HT-29 (cell line): Measurements from ENCODE around the gene RECK. TPM values are rescaled to one million over a fixed set of nuclear protein-coding genes. Genes with fewer than 3 reads are reported as not detected.
A peak's percentile ranks its signal among the peaks of the same experiment; 100 is the strongest.
"Not testable (repeated sequence)": the region's sequence is repeated elsewhere in the genome, so short reads cannot be mapped to it uniquely, and the experiment has no call there.

ENCODE experiments used
- DNase-seq: peaks from one replicate; pipeline ENCODE4 v3.0.0-alpha.2; 2015; ENCODE audit warnings: low spot score
- total RNA-seq: library from RNA; depleted of rRNA; stranded (reverse); fragments of >200 nt; shearing (Covaris generic); gene quantifications from 2 replicates; pipeline ENCODE4 v1.2.3, GENCODE V29; 2014

The RECK gene
- total RNA-seq, 1 experiment from 2014 or later, result not detected

GRCh38 chr9:36056896-36057295 lies 20.2 kb downstream of the RECK start:
- no peak for DNase-seq

- DNase-seq, result no peak
Measured at GRCh38 chr9:36063804-36064447, 27.2 kb downstream of the RECK start.

- no peak for DNase-seq
Measured at GRCh38 chr9:36064448-36065037, 27.8 kb downstream of the RECK start.

- DNase-seq, result no peak
Measured at GRCh38 chr9:36074055-36074454, 37.3 kb downstream of the RECK start.

- DNase-seq, result peak; percentile 25
Measured at GRCh38 chr9:36074870-36075532, 38.3 kb downstream of the RECK start.

- DNase-seq, result no peak
Measured at GRCh38 chr9:36078051-36078450, 41.3 kb downstream of the RECK start.

GRCh38 chr9:36080519-36080918 lies 43.8 kb downstream of the RECK start:
- DNase-seq, result no peak

- DNase-seq, result no peak
Measured at GRCh38 chr9:36082931-36083330, 46.2 kb downstream of the RECK start.

GRCh38 chr9:36086442-36086841 lies 49.7 kb downstream of the RECK start:
- no peak for DNase-seq

GRCh38 chr9:36087054-36087453 lies 50.3 kb downstream of the RECK start:
- not testable (repeated sequence) for DNase-seq

GRCh38 chr9:36088020-36088419 lies 51.3 kb downstream of the RECK start:
- no peak for DNase-seq

GRCh38 chr9:36091026-36091953 lies 54.6 kb downstream of the RECK start:
- DNase-seq, result no peak

GRCh38 chr9:36092014-36092413 lies 55.3 kb downstream of the RECK start:
- no peak for DNase-seq

- no peak for DNase-seq
Measured at GRCh38 chr9:36092509-36093215, 55.9 kb downstream of the RECK start.

GRCh38 chr9:36093384-36093783 lies 56.7 kb downstream of the RECK start:
- DNase-seq, result no peak

GRCh38 chr9:36099718-36100117 lies 63.0 kb downstream of the RECK start:
- DNase-seq, result no peak

GRCh38 chr9:36100532-36100931 lies 63.8 kb downstream of the RECK start:
- no peak for DNase-seq

- no peak for DNase-seq
Measured at GRCh38 chr9:36101916-36102741, 65.4 kb downstream of the RECK start.

GRCh38 chr9:36102742-36103495 lies 66.2 kb downstream of the RECK start:
- peak; percentile 68 for DNase-seq

GRCh38 chr9:36109071-36109470 lies 72.4 kb downstream of the RECK start:
- no peak for DNase-seq
